H1 (cell line): ENCODE measurements around the gene KRTAP4-9. TPM values are rescaled to one million over a fixed set of nuclear protein-coding genes. Genes with fewer than 3 reads are reported as not detected.
"Not testable (repeated sequence)": the region's sequence is repeated elsewhere in the genome, so short reads cannot be mapped to it uniquely, and the experiment has no call there.

Experiments used
- CTCF ChIA-PET: fragments of 300-600 bp; sonication (Branson Sonifier 250); formaldehyde crosslinking; loops from one replicate; lab custom pipeline; 2021; ENCODE audit not compliant: partially characterized antibody; lab: Charles Lee
- POLR2A ChIA-PET: fragments of 300-600 bp; sonication (Branson Sonifier 250); formaldehyde crosslinking; loops from one replicate; lab custom pipeline; 2021; ENCODE audit warnings: inconsistent platforms; ENCODE audit not compliant: partially characterized antibody; lab: Charles Lee
- DNase-seq, 2 experiments: peaks; one replicate each; pipeline versions ENCODE4 v3.0.0 to v3.0.0-alpha.2; 2010 to 2022; ENCODE audit warnings: low spot score in 2 of 2, low read depth in 1 of 2, mixed read lengths in 1 of 2
- FAIRE-seq: peaks from 2 replicates; lab custom pipeline; 2011; peaks lifted over from hg19 to GRCh38; lab: Jason Lieb, UNC
- H2AFZ ChIP-seq: 2 replicates; pipeline ENCODE4 v1.8.1; 2012; ENCODE audit warnings: low read length, inconsistent platforms
- H2AK5ac ChIP-seq: 2 replicates; pipeline ENCODE4 v1.6.1; 2013; ENCODE audit warnings: low read depth, low read length
- H2BK120ac ChIP-seq: replicated peaks from 2 replicates; pipeline ENCODE3; 2013; ENCODE audit warnings: low read depth, low read length, inconsistent platforms
- H2BK12ac ChIP-seq: 2 replicates; pipeline ENCODE4 v1.6.1; 2013; ENCODE audit warnings: low read depth, low read length
- H2BK15ac ChIP-seq: 2 replicates; pipeline ENCODE4 v1.6.1; 2013; ENCODE audit warnings: low read length
- H2BK20ac ChIP-seq: 2 replicates; pipeline ENCODE4 v1.6.1; 2013; ENCODE audit warnings: low read length
- H2BK5ac ChIP-seq: 2 replicates; pipeline ENCODE4 v1.6.1; 2013; ENCODE audit warnings: low read depth, low read length
- H3K14ac ChIP-seq: 2 replicates; pipeline ENCODE4 v1.6.1; 2013; ENCODE audit warnings: inconsistent platforms; ENCODE audit not compliant: insufficient read length
- H3K18ac ChIP-seq: 2 replicates; pipeline ENCODE4 v1.6.1; 2013; ENCODE audit warnings: low read length; ENCODE audit errors: extremely low read depth
- H3K23ac ChIP-seq: 2 replicates; pipeline ENCODE4 v1.6.1; 2013; ENCODE audit warnings: inconsistent platforms; ENCODE audit not compliant: insufficient read length
- H3K23me2 ChIP-seq: 2 replicates; pipeline ENCODE4 v1.6.1; 2013; ENCODE audit warnings: low read depth, low read length
- H3K27ac ChIP-seq: 2 replicates; pipeline ENCODE4 v1.6.1; 2011; ENCODE audit warnings: low read depth, low read length, inconsistent platforms
- H3K27me3 ChIP-seq, 4 experiments: replicated peaks in 1 of 4; 1 replicate in 1 of 4; 2 replicates in 3 of 4; pipeline versions ENCODE4 v1.6.1 to v1.8.1; 2011 to 2013; ENCODE audit warnings: low read length in 3 of 4, mild to moderate bottlenecking in 3 of 4, inconsistent platforms in 2 of 4, mixed read lengths in 2 of 4, moderate library complexity in 1 of 4; ENCODE audit not compliant: control insufficient read depth in 3 of 4, insufficient read depth in 3 of 4; ENCODE audit errors: extremely low read depth in 1 of 4
- H3K36me3 ChIP-seq, 4 experiments: 2 replicates each; pipeline versions ENCODE4 v1.6.1 to v1.8.1; 2011 to 2013; ENCODE audit warnings: mild to moderate bottlenecking in 4 of 4, low read length in 3 of 4, moderate library complexity in 2 of 4, control low read depth in 1 of 4, inconsistent platforms in 1 of 4; ENCODE audit not compliant: insufficient read depth in 4 of 4, control insufficient read depth in 2 of 4
- H3K4ac ChIP-seq: replicated peaks from 2 replicates; pipeline ENCODE3; 2013; ENCODE audit warnings: low read length, low read depth, mixed read lengths, inconsistent platforms; ENCODE audit not compliant: insufficient read length
- H3K4me1 ChIP-seq, 4 experiments: replicated peaks in 1 of 4; 1 replicate in 1 of 4; 2 replicates in 3 of 4; pipeline versions ENCODE4 v1.6.1 to v1.8.1; 2011 to 2013; ENCODE audit warnings: low read length in 3 of 4, inconsistent platforms in 2 of 4, mixed read lengths in 1 of 4; ENCODE audit not compliant: insufficient read depth in 4 of 4, control insufficient read depth in 3 of 4
- H3K4me2 ChIP-seq, 2 experiments: 2 replicates each; pipeline versions ENCODE4 v1.6.1 to v1.8.1; 2011 to 2013; ENCODE audit warnings: low read depth in 2 of 2, low read length in 2 of 2, control low read depth in 1 of 2, inconsistent platforms in 1 of 2, mild to moderate bottlenecking in 1 of 2; ENCODE audit not compliant: insufficient read depth in 1 of 2
- H3K4me3 ChIP-seq, 4 experiments: fragments of 200-600, 300-600 bp in 1 of 4; sonication (generic), shearing (Covaris generic), sonication (Bioruptor Twin) in 1 of 4; 2 replicates each; pipeline versions ENCODE4 v1.5.1 to v1.8.1; 2011 to 2016; ENCODE audit warnings: low read length in 4 of 4, low read depth in 3 of 4, control low read depth in 2 of 4, inconsistent platforms in 2 of 4, mild to moderate bottlenecking in 2 of 4, mixed read lengths in 1 of 4, moderate library complexity in 1 of 4; ENCODE audit not compliant: insufficient read depth in 2 of 4; ENCODE audit errors: extremely low read depth in 1 of 4
- H3K56ac ChIP-seq: replicated peaks from 2 replicates; pipeline ENCODE3; 2013; ENCODE audit warnings: low read depth, mild to moderate bottlenecking, mixed read lengths, low read length, inconsistent platforms; ENCODE audit not compliant: insufficient read length
- H3K79me1 ChIP-seq: 2 replicates; pipeline ENCODE4 v1.6.1; 2013; ENCODE audit warnings: low read depth, low read length, control low read depth
- H3K79me2 ChIP-seq, 2 experiments: 2 replicates each; pipeline versions ENCODE4 v1.6.1 to v1.8.1; 2012 to 2013; ENCODE audit warnings: low read length in 2 of 2, mild to moderate bottlenecking in 2 of 2, inconsistent platforms in 1 of 2; ENCODE audit not compliant: insufficient read depth in 2 of 2, control insufficient read depth in 1 of 2
- H3K9ac ChIP-seq, 4 experiments: replicated peaks in 1 of 4; 1 replicate in 1 of 4; 2 replicates in 3 of 4; pipeline versions ENCODE4 v1.6.1 to v1.8.1; 2011 to 2013; ENCODE audit warnings: low read depth in 3 of 4, low read length in 3 of 4, control low read depth in 2 of 4, mild to moderate bottlenecking in 2 of 4, moderate library complexity in 2 of 4, inconsistent platforms in 1 of 4; ENCODE audit errors: extremely low read depth in 1 of 4
- H3K9me3 ChIP-seq, 2 experiments: 2 replicates each; pipeline versions ENCODE4 v1.6.1 to v1.8.1; 2012 to 2013; ENCODE audit warnings: mild to moderate bottlenecking in 2 of 2, moderate library complexity in 2 of 2, control low read depth in 1 of 2, inconsistent platforms in 1 of 2, low read depth in 1 of 2, low read length in 1 of 2, mixed read lengths in 1 of 2; ENCODE audit not compliant: insufficient read depth in 2 of 2
- H4K20me1 ChIP-seq, 2 experiments: replicated peaks in 1 of 2; 2 replicates each; pipeline versions ENCODE3 to v1.8.1; 2011 to 2013; ENCODE audit warnings: inconsistent platforms in 2 of 2, low read length in 2 of 2, mild to moderate bottlenecking in 1 of 2; ENCODE audit not compliant: insufficient read depth in 2 of 2, control insufficient read depth in 1 of 2
- H4K5ac ChIP-seq: 2 replicates; pipeline ENCODE4 v1.6.1; 2013; ENCODE audit warnings: low read length, low read depth, mixed read lengths, inconsistent platforms; ENCODE audit not compliant: insufficient read length
- H4K8ac ChIP-seq: 2 replicates; pipeline ENCODE4 v1.8.0; 2013; ENCODE audit warnings: mild to moderate bottlenecking, moderate library complexity, low read length, inconsistent platforms; ENCODE audit not compliant: insufficient read depth; ENCODE audit errors: extremely low read depth
- H4K91ac ChIP-seq: replicated peaks from 2 replicates; pipeline ENCODE3; 2013; ENCODE audit warnings: low read length, mixed read lengths, inconsistent platforms; ENCODE audit not compliant: insufficient read length
- WGBS, 2 experiments: shearing (Covaris generic) in 1 of 2; methylation state at CpG; one replicate each; pipeline versions ENCODE4 v1.1.6 to v1.1.7; 2013 to 2015; ENCODE audit warnings: low lambda C conversion rate in 2 of 2, mixed read lengths in 2 of 2, inconsistent platforms in 1 of 2, low coverage in 1 of 2, missing lambda C conversion rate in 1 of 2; ENCODE audit not compliant: insufficient replicate concordance in 2 of 2, insufficient coverage in 1 of 2, insufficient read length in 1 of 2; ENCODE audit errors: extremely low coverage in 1 of 2, missing lambda C conversion rate in 1 of 2; 5-methylcytosine and 5-hydroxymethylcytosine counted together
- polyA plus RNA-seq, 7 experiments: library from polyadenylated mRNA; depleted of rRNA in 3 of 7; stranded (reverse) in 5 of 7; unstranded in 2 of 7; fragments of >200 nt in 5 of 7; fragments of 200-250 nt in 2 of 7; gene quantifications; 1 replicate in 5 of 7; 2 replicates in 1 of 7; 4 replicates in 1 of 7; pipeline versions ENCODE4 v1.2.1 to v1.2.3, GENCODE V29; 2011 to 2013; ENCODE audit warnings: missing spikeins in 2 of 7, mixed read lengths in 2 of 7
- total RNA-seq: library from RNA; stranded (reverse); fragmentation: NEBNext Ultra II Directional; extraction: Animal tissue kit (Norgen Biotek cat#: 25700); gene quantifications from 2 replicates; pipeline ENCODE4 v1.2.1, GENCODE V29; 2021

The KRTAP4-9 gene
- total and polyA plus RNA-seq, 2 of the 8 experiments (the other 6 are each of a cell fraction or from before 2014, with no cell fraction given), result not detected

- H3K79me1 ChIP-seq, H3K4ac ChIP-seq, H2BK12ac ChIP-seq, H4K91ac ChIP-seq, H3K4me3 ChIP-seq, H4K5ac ChIP-seq, H3K36me3 ChIP-seq, H2AFZ ChIP-seq, POLR2A ChIA-PET, DNase-seq, H4K20me1 ChIP-seq, H3K27ac ChIP-seq, H3K27me3 ChIP-seq, H2BK15ac ChIP-seq, H3K14ac ChIP-seq, H3K4me2 ChIP-seq, H3K23ac ChIP-seq, H3K18ac ChIP-seq, H2AK5ac ChIP-seq, CTCF ChIA-PET, H3K4me1 ChIP-seq, H3K9ac ChIP-seq, H2BK5ac ChIP-seq, H3K23me2 ChIP-seq, H4K8ac ChIP-seq, H2BK20ac ChIP-seq, H2BK120ac ChIP-seq, H3K79me2 ChIP-seq, H3K56ac ChIP-seq, FAIRE-seq: not testable (repeated sequence)
- WGBS, 2 experiments, result 0% methylated on average over 1 of the region's 1 CpG; no CpG with 5 or more reads in 1 of the 2 experiments
- H3K9me3 ChIP-seq, result peaks cover 8 to 27% of the 10 kb centered on the region in 2 experiments
Observed at GRCh38 chr17:41108728-41109386, 3.7 kb downstream of the KRTAP4-9 start.
